Eye (tissue), 1 donor: Measurements from ENCODE around the gene SLC7A6OS.

ENCODE experiments used
- DNase-seq: peaks from one replicate; pipeline ENCODE4 v3.0.0-alpha.2; 2015

The SLC7A6OS gene

GRCh38 chr16:68275611-68276191, 35.0 kb downstream of the SLC7A6OS start:
- peak; percentile 28 for DNase-seq

- DNase-seq: no peak
Measured at GRCh38 chr16:68274441-68274840, 36.3 kb downstream of the SLC7A6OS start.

GRCh38 chr16:68273896-68274295, 36.9 kb downstream of the SLC7A6OS start:
- no peak for DNase-seq

GRCh38 chr16:68273459-68273858, 37.3 kb downstream of the SLC7A6OS start:
- no peak for DNase-seq

- DNase-seq: no peak
Measured at GRCh38 chr16:68272507-68273209, 38.1 kb downstream of the SLC7A6OS start.

- DNase-seq: no peak
Measured at GRCh38 chr16:68270353-68270752, 40.4 kb downstream of the SLC7A6OS start.

GRCh38 chr16:68269793-68270192, 41.0 kb downstream of the SLC7A6OS start:
- DNase-seq: no peak

- DNase-seq: peak; percentile 61
Measured at GRCh38 chr16:68267612-68268405, 42.9 kb downstream of the SLC7A6OS start.

GRCh38 chr16:68265078-68265920, 45.4 kb downstream of the SLC7A6OS start:
- DNase-seq: peak; percentile 80

GRCh38 chr16:68264128-68265077, 46.3 kb downstream of the SLC7A6OS start, which contains the start of gene SLC7A6:
TSS of gene SLC7A6 (plus strand) at chr16:68264526. CDS start at chr16:68274727, 10,201 bp downstream.
- peak; percentile 88 for DNase-seq

GRCh38 chr16:68263559-68264127, 47.1 kb downstream of the SLC7A6OS start:
- no peak for DNase-seq

GRCh38 chr16:68259007-68259825, 51.5 kb downstream of the SLC7A6OS start:
- DNase-seq: no peak

- peak; percentile 88 for DNase-seq
Measured at GRCh38 chr16:68257906-68258800, 52.6 kb downstream of the SLC7A6OS start.

- peak; percentile 53 for DNase-seq
Measured at GRCh38 chr16:68257251-68257905, 53.4 kb downstream of the SLC7A6OS start.

GRCh38 chr16:68255712-68256111, 55.0 kb downstream of the SLC7A6OS start:
- DNase-seq: no peak

- no peak for DNase-seq
Measured at GRCh38 chr16:68253721-68254120, 57.0 kb downstream of the SLC7A6OS start.

- DNase-seq: no peak
Measured at GRCh38 chr16:68252383-68252782, 58.4 kb downstream of the SLC7A6OS start.

- DNase-seq: no peak
Measured at GRCh38 chr16:68251832-68252231, 58.9 kb downstream of the SLC7A6OS start.

- DNase-seq: no peak
Measured at GRCh38 chr16:68250951-68251350, 59.8 kb downstream of the SLC7A6OS start.
